ENCODE measurements around the gene GRPEL1. TPM values are rescaled to one million over a fixed set of nuclear protein-coding genes. Genes with fewer than 3 reads are reported as not detected.

The GRPEL1 gene
- total and polyA plus RNA-seq, 11 donors, result 38.6 to 70.8 (median 55.4) TPM

DNA sequence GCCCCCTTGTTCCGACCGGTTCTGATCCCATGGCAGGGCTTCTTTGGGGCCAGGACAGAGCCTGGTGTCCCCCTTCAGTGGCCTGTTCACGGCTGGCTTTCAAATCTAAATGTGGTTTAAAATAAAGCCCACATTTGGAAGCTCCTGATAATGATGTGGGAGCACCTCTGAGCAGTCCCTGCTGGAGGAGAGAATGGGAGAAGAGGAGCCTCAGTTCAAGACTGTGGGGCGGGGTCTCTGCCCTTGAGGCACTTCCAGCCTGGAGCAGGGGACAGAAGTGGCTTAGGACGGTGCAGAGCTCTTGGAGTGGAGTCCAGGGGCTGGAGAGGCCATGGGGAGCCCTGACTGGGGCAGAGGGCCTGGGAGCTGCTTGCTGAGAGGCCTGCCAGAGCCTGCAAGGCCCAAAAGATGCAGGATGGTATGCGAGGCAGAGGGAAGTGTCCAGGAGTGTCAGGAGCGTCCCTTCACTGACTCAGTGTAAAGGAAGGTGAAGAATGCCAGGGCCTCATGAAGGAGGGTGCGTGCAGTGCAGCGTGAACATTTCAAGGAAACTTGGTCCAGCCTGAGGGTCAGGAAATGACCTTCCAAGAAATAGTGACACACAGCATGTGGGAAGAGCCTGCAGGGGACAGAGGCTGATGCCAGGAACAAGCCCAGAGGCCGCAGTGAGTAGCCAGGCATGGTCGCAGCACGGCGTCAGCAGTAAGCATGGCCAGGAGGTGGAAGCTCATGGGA is 45.8 kb downstream of the GRPEL1 start:
- H3K4me3 ChIP-seq, result no peak overlapping the region
- 82 to 89% (median 86%) methylated on average over 13 of the region's 13 CpGs for WGBS, 4 donors
- H3K27me3 ChIP-seq, result no peaks in the 10 kb centered on the region
- H3K36me3 ChIP-seq, result peaks cover 0 to 95% (median 71%) of the 10 kb centered on the region in 9 donors
- ATAC-seq (peak in 1 of 4 donors; percentile 10), DNase-seq (no peak)
- intact Hi-C loops (cut with DNase I), result no loop called here
- H3K27ac ChIP-seq, result no peak overlapping the region
- TF ChIP-seq POLR2A (IDR thresholded peaks at IDR 0.05), result no peak
- TF ChIP-seq, protein P1, sequence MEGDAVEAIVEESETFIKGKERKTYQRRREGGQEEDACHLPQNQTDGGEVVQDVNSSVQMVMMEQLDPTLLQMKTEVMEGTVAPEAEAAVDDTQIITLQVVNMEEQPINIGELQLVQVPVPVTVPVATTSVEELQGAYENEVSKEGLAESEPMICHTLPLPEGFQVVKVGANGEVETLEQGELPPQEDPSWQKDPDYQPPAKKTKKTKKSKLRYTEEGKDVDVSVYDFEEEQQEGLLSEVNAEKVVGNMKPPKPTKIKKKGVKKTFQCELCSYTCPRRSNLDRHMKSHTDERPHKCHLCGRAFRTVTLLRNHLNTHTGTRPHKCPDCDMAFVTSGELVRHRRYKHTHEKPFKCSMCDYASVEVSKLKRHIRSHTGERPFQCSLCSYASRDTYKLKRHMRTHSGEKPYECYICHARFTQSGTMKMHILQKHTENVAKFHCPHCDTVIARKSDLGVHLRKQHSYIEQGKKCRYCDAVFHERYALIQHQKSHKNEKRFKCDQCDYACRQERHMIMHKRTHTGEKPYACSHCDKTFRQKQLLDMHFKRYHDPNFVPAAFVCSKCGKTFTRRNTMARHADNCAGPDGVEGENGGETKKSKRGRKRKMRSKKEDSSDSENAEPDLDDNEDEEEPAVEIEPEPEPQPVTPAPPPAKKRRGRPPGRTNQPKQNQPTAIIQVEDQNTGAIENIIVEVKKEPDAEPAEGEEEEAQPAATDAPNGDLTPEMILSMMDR (IDR thresholded peaks at IDR 0.05), result no peak
- H3K4me1 ChIP-seq, result peaks cover 0 to 6% (median 0%) of the 10 kb centered on the region in 12 donors
- no peaks in the 10 kb centered on the region for H3K9me3 ChIP-seq

DNA sequence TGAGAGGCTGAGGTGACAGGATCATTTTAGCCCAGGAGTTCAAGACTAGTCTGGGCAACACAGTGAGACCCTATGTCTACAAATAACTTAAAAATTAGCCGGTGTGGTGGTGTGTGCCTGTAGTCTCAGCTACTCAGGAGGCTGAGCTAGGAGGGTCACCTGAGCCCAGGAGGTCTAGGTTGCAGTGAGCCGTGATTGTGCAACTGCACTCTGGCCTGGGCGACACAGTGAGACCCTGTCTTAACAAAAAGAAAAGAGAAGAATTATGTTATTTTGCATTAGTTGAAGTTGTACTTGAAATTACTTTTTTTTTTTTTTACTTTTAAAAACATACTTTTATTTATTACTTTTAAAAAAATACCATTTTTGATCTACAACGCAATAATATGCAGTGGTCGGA is 46.5 kb downstream of the GRPEL1 start:
- DNase-seq, result no peak
- Histone ChIP-seq H3K27ac (no peak overlapping the region), H3K4me1 (peaks cover 0 to 6% (median 0%) of the 10 kb centered on the region in 12 donors), H3K4me3 (no peak overlapping the region), H3K36me3 (peaks cover 0 to 95% (median 76%) of the 10 kb centered on the region in 9 donors), H3K9me3 (no peaks in the 10 kb centered on the region), H3K27me3 (no peaks in the 10 kb centered on the region)
- TF ChIP-seq POLR2A (IDR thresholded peaks at IDR 0.05), result no peak
- TF ChIP-seq, protein P1 (IDR thresholded peaks at IDR 0.05), result no peak
- intact Hi-C loops (cut with DNase I), result no loop called here
- WGBS, 4 donors, result 71 to 79% (median 76%) methylated on average over 5 of the region's 5 CpGs
- ATAC-seq, result no peak

DNA sequence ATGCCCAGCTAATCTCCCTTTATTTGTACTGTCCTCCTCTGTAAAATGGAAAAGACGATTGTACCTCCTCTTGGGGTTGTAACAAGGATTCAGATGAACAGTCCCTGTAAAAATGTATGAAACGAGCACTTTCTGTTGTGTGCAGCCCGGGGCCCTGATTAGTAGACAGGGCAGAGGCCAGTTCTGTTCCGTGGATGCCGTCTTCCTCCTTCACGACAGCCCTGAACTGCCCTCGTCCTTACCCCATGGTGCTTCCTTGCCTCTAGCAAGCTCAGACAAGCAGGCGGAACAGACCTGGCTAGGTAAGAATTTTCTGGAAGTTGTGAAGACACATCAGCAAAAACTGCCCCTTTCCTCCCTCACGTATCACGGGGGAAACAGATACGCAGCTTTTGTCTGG is 47.0 kb downstream of the GRPEL1 start:
- Histone ChIP-seq H3K9me3 (no peaks in the 10 kb centered on the region), H3K27me3 (no peaks in the 10 kb centered on the region), H3K4me1 (peaks cover 0 to 6% (median 0%) of the 10 kb centered on the region in 12 donors), H3K27ac (no peak overlapping the region), H3K4me3 (no peak overlapping the region), H3K36me3 (peaks cover 0 to 95% (median 76%) of the 10 kb centered on the region in 9 donors)
- 93 to 97% (median 95%) methylated on average over 11 of the region's 11 CpGs for WGBS, 4 donors
- TF ChIP-seq, protein P1 (IDR thresholded peaks at IDR 0.05), result no peak
- TF ChIP-seq POLR2A (IDR thresholded peaks at IDR 0.05), result no peak
- ATAC-seq (no peak), DNase-seq (no peak)
- intact Hi-C loops (cut with DNase I), result no loop called here

DNA sequence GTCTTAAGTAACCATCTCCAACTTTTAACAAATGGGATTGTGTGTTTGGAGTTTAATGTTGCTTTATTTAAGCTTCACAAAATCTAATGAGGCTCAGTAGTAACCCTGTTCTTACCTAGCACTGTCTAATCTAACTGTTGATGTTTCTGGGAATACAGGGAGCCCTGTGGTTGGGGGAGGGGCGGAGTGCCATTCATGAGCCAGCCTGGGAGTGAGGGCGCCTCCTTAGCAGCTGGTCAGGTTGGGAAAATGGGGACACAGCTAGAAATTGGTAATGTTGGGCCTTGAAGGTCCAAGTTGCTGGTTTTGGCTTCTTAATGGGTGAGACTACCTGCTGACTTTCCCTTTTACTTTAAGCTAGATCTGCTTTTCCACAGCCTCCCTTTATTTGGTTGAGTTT is 47.6 kb downstream of the GRPEL1 start:
- no peaks in the 10 kb centered on the region for H3K9me3 ChIP-seq
- WGBS, 4 donors, result 95 to 99% (median 98%) methylated on average over 2 of the region's 2 CpGs
- DNase-seq (no peak), ATAC-seq (no peak)
- H3K4me1 ChIP-seq, result peaks cover 0 to 6% (median 0%) of the 10 kb centered on the region in 12 donors
- H3K27me3 ChIP-seq, result no peaks in the 10 kb centered on the region
- peaks cover 0 to 95% (median 76%) of the 10 kb centered on the region in 9 donors for H3K36me3 ChIP-seq
- no peak overlapping the region for H3K27ac ChIP-seq
- intact Hi-C loops (cut with DNase I), result no loop called here
- TF ChIP-seq POLR2A (IDR thresholded peaks at IDR 0.05), result no peak
- TF ChIP-seq, protein P1 (IDR thresholded peaks at IDR 0.05), result no peak
- H3K4me3 ChIP-seq, result no peak overlapping the region
